Neuronal stem cell (in vitro differentiated cells): ENCODE results near the gene RALGPS1.

Experiments used
- DNase-seq: peaks from one replicate; pipeline ENCODE4 v3.0.0-alpha.2; 2013; ENCODE audit warnings: low spot score
- H2AFZ ChIP-seq: one replicate; pipeline ENCODE4 v1.6.1; 2013; ENCODE audit warnings: mild to moderate bottlenecking, low read length, inconsistent platforms
- H2AK5ac ChIP-seq: 2 replicates; pipeline ENCODE4 v1.6.1; 2013; ENCODE audit warnings: low read depth, mild to moderate bottlenecking, inconsistent platforms, low read length, moderate library complexity, mixed read lengths
- H2BK120ac ChIP-seq: 2 replicates; pipeline ENCODE4 v1.6.1; 2013; ENCODE audit warnings: low read depth, mild to moderate bottlenecking, inconsistent platforms, low read length, moderate library complexity, mixed read lengths
- H2BK12ac ChIP-seq: one replicate; pipeline ENCODE4 v1.6.1; 2013; ENCODE audit warnings: low read length, inconsistent platforms
- H2BK15ac ChIP-seq: 2 replicates; pipeline ENCODE4 v1.6.1; 2013; ENCODE audit warnings: mild to moderate bottlenecking, low read length, inconsistent platforms, mixed read lengths
- H2BK5ac ChIP-seq: one replicate; pipeline ENCODE4 v1.6.1; 2013; ENCODE audit warnings: inconsistent platforms, mild to moderate bottlenecking, low read length, moderate library complexity
- H3K14ac ChIP-seq: one replicate; pipeline ENCODE4 v1.6.1; 2013; ENCODE audit warnings: low read length, inconsistent platforms
- H3K18ac ChIP-seq: 2 replicates; pipeline ENCODE4 v1.6.1; 2013; ENCODE audit warnings: low read length, inconsistent platforms
- H3K23ac ChIP-seq: 2 replicates; pipeline ENCODE4 v1.6.1; 2013; ENCODE audit warnings: low read depth, mild to moderate bottlenecking, mixed read lengths, low read length, inconsistent platforms; ENCODE audit not compliant: poor library complexity
- H3K27ac ChIP-seq: replicated peaks from 3 replicates; pipeline ENCODE4 v1.5.1; 2013; ENCODE audit warnings: low read length, inconsistent platforms
- H3K27me3 ChIP-seq, 3 experiments: 2 replicates each; pipeline ENCODE4 v1.6.1; 2013; ENCODE audit warnings: low read length in 3 of 3, mild to moderate bottlenecking in 2 of 3, inconsistent platforms in 1 of 3, low read depth in 1 of 3, mixed read lengths in 1 of 3, moderate library complexity in 1 of 3; ENCODE audit not compliant: control insufficient read depth in 3 of 3, insufficient read depth in 3 of 3
- H3K36me3 ChIP-seq, 2 donors: replicated peaks in 1 of 2; 2 replicates each; pipeline ENCODE4 v1.6.1; 2013; ENCODE audit warnings: low read length in 2 of 2; ENCODE audit not compliant: control insufficient read depth in 2 of 2, insufficient read depth in 2 of 2
- H3K4ac ChIP-seq: 2 replicates; pipeline ENCODE4 v1.6.1; 2013; ENCODE audit warnings: inconsistent platforms, mild to moderate bottlenecking, low read length, moderate library complexity
- H3K4me1 ChIP-seq, 2 donors: 1 replicate in 1 of 2; 2 replicates in 1 of 2; pipeline ENCODE4 v1.6.1; 2013; ENCODE audit warnings: low read length in 2 of 2, low read depth in 1 of 2; ENCODE audit not compliant: control insufficient read depth in 2 of 2, insufficient read depth in 1 of 2
- H3K4me2 ChIP-seq: one replicate; pipeline ENCODE4 v1.6.1; 2013; ENCODE audit warnings: mild to moderate bottlenecking, low read length, inconsistent platforms; ENCODE audit not compliant: insufficient read depth, poor library complexity, severe bottlenecking
- H3K4me3 ChIP-seq, 2 donors: 2 replicates each; pipeline ENCODE4 v1.5.1; 2013; ENCODE audit warnings: low read length in 2 of 2, mild to moderate bottlenecking in 2 of 2, inconsistent platforms in 1 of 2, moderate library complexity in 1 of 2
- H3K79me1 ChIP-seq: one replicate; pipeline ENCODE4 v1.6.1; 2013; ENCODE audit warnings: low read depth, mild to moderate bottlenecking, inconsistent platforms, low read length, moderate library complexity
- H3K9ac ChIP-seq: one replicate; pipeline ENCODE4 v1.6.1; 2013; ENCODE audit warnings: mild to moderate bottlenecking, low read depth, low read length, inconsistent platforms; ENCODE audit not compliant: poor library complexity
- H3K9me3 ChIP-seq, 2 donors: replicated peaks in 1 of 2; 2 replicates each; pipeline versions ENCODE3 to v1.6.1; 2013; ENCODE audit warnings: low read length in 2 of 2, mild to moderate bottlenecking in 2 of 2, inconsistent platforms in 1 of 2, low read depth in 1 of 2, mixed read lengths in 1 of 2, moderate library complexity in 1 of 2; ENCODE audit not compliant: control insufficient read depth in 2 of 2, insufficient read depth in 1 of 2
- H4K8ac ChIP-seq: one replicate; pipeline ENCODE4 v1.6.1; 2013; ENCODE audit warnings: low read depth, mild to moderate bottlenecking, inconsistent platforms, low read length, moderate library complexity
- H4K91ac ChIP-seq: one replicate; pipeline ENCODE4 v1.6.1; 2013; ENCODE audit warnings: low read length, low read depth, mild to moderate bottlenecking, inconsistent platforms; ENCODE audit not compliant: poor library complexity
- WGBS, 2 donors: extraction: QIAGEN DNeasy Blood & Tissue Kit; methylation state at CpG; one replicate each; pipeline ENCODE4 v1.1.7; 2013; ENCODE audit warnings: missing lambda C conversion rate in 2 of 2, mixed read lengths in 1 of 2; ENCODE audit not compliant: insufficient read length in 2 of 2, insufficient replicate concordance in 1 of 2; ENCODE audit errors: extremely low coverage in 2 of 2; 5-methylcytosine and 5-hydroxymethylcytosine counted together

RALGPS1 gene

DNA sequence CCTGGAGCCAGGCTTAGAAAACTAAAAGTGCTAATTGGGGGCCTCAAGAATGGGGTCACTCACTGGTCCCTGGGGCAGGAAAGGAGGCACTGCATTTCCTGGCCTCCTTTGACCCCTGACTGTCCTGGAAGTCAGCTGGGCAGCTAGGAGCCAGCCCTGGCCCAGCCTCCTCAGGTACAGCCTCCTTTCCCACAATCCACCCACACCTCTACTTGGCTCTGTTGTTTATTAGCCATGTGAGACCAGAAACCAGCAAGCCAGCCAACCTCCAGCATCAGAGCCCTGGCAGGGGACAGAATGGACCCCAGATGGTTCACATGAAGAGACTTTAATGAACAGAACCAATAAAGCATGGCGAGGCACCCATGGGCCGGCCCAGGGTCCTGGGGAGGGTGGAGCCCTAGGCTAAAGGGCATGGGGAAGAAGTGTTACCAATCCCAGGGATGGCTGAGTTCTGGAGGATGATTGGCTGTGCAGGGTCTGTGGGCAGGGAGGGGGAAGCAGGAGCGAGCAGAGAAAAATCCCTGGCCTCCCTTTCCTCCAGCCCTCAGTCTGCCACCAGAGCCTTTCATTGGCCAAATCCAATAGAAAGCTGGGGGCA is 263.2 kb downstream of the RALGPS1 start:
- H3K4me3 ChIP-seq = no peak overlapping the region
- H3K14ac ChIP-seq = no peak overlapping the region
- H2BK15ac ChIP-seq = peak overlapping the region; percentile 30
- H3K4me1 ChIP-seq = peaks cover 0 to 1% of the 10 kb centered on the region in 2 donors
- H3K4ac ChIP-seq = no peak overlapping the region
- no peak overlapping the region for H4K91ac ChIP-seq
- H2BK120ac ChIP-seq = no peak overlapping the region
- no peaks in the 10 kb centered on the region for H3K9me3 ChIP-seq
- H3K4me2 ChIP-seq = no peak overlapping the region
- no peak overlapping the region for H3K23ac ChIP-seq
- WGBS, 2 donors = no CpG with 5 or more reads among the region's 3 CpGs
- peak overlapping the region; percentile 48 for H2BK5ac ChIP-seq
- H2AK5ac ChIP-seq = peak overlapping the region; percentile 17
- no peak overlapping the region for H2BK12ac ChIP-seq
- no peaks in the 10 kb centered on the region for H3K27me3 ChIP-seq
- no peak overlapping the region for H3K27ac ChIP-seq
- no peak for DNase-seq
- H4K8ac ChIP-seq = no peak overlapping the region
- no peak overlapping the region for H3K9ac ChIP-seq
- H2AFZ ChIP-seq = no peak overlapping the region
- H3K18ac ChIP-seq = peak overlapping the region; percentile 19
- no peaks in the 10 kb centered on the region for H3K36me3 ChIP-seq
- H3K79me1 ChIP-seq = no peaks in the 10 kb centered on the region

DNA sequence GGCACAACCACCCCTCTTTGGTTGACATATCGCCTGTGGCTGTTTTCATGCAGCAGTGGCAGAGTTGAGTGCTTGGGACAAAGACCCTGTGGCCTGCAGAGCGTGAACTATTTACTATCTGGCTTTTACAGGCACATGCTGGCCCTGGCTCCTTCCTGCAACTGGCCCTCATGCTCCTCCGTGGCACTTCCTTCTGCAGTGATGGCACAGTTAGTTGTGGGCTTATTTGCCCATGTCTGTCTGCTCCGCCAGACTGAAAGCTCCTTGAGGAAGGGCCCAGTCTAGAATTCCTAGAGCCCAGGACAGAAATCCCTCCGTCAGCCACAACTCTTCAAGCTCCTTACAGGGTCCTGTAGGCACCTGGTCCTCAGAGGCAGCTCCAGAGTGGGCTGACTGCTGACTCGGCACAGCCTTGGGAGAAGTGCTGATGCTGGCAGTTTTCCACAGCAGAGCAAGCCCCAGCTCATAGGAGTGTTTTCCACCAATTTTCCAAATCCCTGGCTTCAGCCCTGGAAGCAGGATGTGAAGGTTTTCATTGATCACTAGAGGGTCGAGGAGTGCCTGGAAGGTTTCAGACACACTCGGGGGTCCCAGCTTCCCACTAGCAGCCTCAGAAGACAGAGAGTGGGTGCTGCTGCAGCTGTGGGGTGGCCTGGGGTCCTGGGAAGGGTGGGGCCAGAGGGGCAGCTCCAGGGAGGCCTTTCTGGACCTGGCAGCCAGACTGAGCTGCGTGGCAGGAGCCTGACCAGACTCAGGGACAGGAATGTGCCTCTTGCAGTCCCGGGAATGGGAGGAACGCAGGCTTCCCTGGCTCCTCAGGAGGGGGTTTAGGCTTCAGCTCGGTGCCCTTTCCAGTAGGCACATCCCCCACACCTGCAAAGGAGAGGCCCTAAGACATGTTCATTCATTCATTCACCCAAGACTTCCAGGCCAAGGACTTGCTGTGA is 264.4 kb downstream of the RALGPS1 start:
- Histone ChIP-seq H4K91ac (no peak overlapping the region), H3K27ac (no peak overlapping the region), H3K79me1 (no peaks in the 10 kb centered on the region), H3K4me2 (no peak overlapping the region), H2BK5ac (no peak overlapping the region), H3K23ac (no peak overlapping the region), H2BK12ac (no peak overlapping the region), H3K9ac (no peak overlapping the region), H2AFZ (no peak overlapping the region), H3K18ac (peak overlapping the region; percentile 24), H3K4ac (no peak overlapping the region), H2BK15ac (no peak overlapping the region), H3K36me3 (no peaks in the 10 kb centered on the region), H4K8ac (no peak overlapping the region), H3K9me3 (no peaks in the 10 kb centered on the region), H3K14ac (no peak overlapping the region), H3K27me3 (no peaks in the 10 kb centered on the region), H2AK5ac (peak overlapping the region; percentile 67), H3K4me1 (peaks cover 0 to 7% of the 10 kb centered on the region in 2 donors), H2BK120ac (no peak overlapping the region), H3K4me3 (no peak overlapping the region)
- DNase-seq = no peak
- no CpG with 5 or more reads among the region's 12 CpGs for WGBS, 2 donors

GRCh38 chr9:127179633-127180441 is 265.3 kb downstream of the RALGPS1 start:
- peak overlapping the region in 1 of 2 donors; percentile 53 for H3K4me3 ChIP-seq
- peaks cover 0 to 7% of the 10 kb centered on the region in 2 donors for H3K4me1 ChIP-seq
- no peak overlapping the region for H3K23ac ChIP-seq
- no peak overlapping the region for H3K9ac ChIP-seq
- no peak overlapping the region for H2BK15ac ChIP-seq
- no peak overlapping the region for H3K4ac ChIP-seq
- no CpG with 5 or more reads among the region's 15 CpGs for WGBS, 2 donors
- H2BK5ac ChIP-seq = peak overlapping the region; percentile 45
- no peaks in the 10 kb centered on the region for H3K27me3 ChIP-seq
- no peak overlapping the region for H3K4me2 ChIP-seq
- H4K91ac ChIP-seq = no peak overlapping the region
- H2BK120ac ChIP-seq = no peak overlapping the region
- no peak overlapping the region for H4K8ac ChIP-seq
- H3K18ac ChIP-seq = no peak overlapping the region
- H3K79me1 ChIP-seq = no peaks in the 10 kb centered on the region
- no peaks in the 10 kb centered on the region for H3K36me3 ChIP-seq
- no peak overlapping the region for H3K27ac ChIP-seq
- no peaks in the 10 kb centered on the region for H3K9me3 ChIP-seq
- no peak overlapping the region for H2AFZ ChIP-seq
- no peak overlapping the region for H3K14ac ChIP-seq
- no peak overlapping the region for H2BK12ac ChIP-seq
- DNase-seq = no peak
- H2AK5ac ChIP-seq = peak overlapping the region; percentile 67
